DOHH2 (cell line): ENCODE data around the gene UBAP1.

Experiments used
- H3F3A ChIP-seq: fragments of 200-600 bp; sonication (generic), shearing (Covaris generic); 2 replicates; pipeline ENCODE4 v1.6.0; 2016; ENCODE audit warnings: antibody characterized with exemption, mild to moderate bottlenecking; ENCODE audit not compliant: control insufficient read depth, insufficient read depth
- H3K27ac ChIP-seq: fragments of 200-600 bp; sonication (generic); 2 replicates; pipeline ENCODE4 v1.5.1; 2014; ENCODE audit warnings: low read depth, mild to moderate bottlenecking, low read length, moderate library complexity
- H3K27me3 ChIP-seq: fragments of 200-600 bp; sonication (generic); 2 replicates; pipeline ENCODE4 v1.6.1; 2014; ENCODE audit warnings: mild to moderate bottlenecking, low read length, mixed read lengths; ENCODE audit not compliant: control insufficient read depth
- H3K36me3 ChIP-seq: fragments of 200-600 bp; sonication (generic); 2 replicates; pipeline ENCODE4 v1.6.1; 2014; ENCODE audit warnings: mild to moderate bottlenecking, low read length, moderate library complexity, mixed read lengths; ENCODE audit not compliant: control insufficient read depth
- H3K4me1 ChIP-seq: fragments of 200-600 bp; sonication (generic); 2 replicates; pipeline ENCODE4 v1.6.1; 2014; ENCODE audit warnings: mild to moderate bottlenecking, low read length, mixed read lengths; ENCODE audit not compliant: control insufficient read depth
- H3K4me2 ChIP-seq: fragments of 200-600 bp; sonication (generic); 2 replicates; pipeline ENCODE4 v1.6.0; 2014; ENCODE audit warnings: mild to moderate bottlenecking, low read length, moderate library complexity
- H3K4me3 ChIP-seq: fragments of 200-600 bp; sonication (generic); 2 replicates; pipeline ENCODE4 v1.5.1; 2014; ENCODE audit warnings: mild to moderate bottlenecking, low read length, mixed read lengths
- H3K79me2 ChIP-seq: fragments of 200-600 bp; sonication (generic); 2 replicates; pipeline ENCODE4 v1.6.1; 2014; ENCODE audit warnings: mild to moderate bottlenecking, low read length, mixed read lengths; ENCODE audit not compliant: control insufficient read depth
- H3K9me2 ChIP-seq: fragments of 200-600 bp; sonication (generic); replicated peaks from 2 replicates; pipeline ENCODE4 v1.6.1; 2014; ENCODE audit warnings: mild to moderate bottlenecking, low read length, mixed read lengths; ENCODE audit not compliant: control insufficient read depth
- H3K9me3 ChIP-seq: fragments of 200-600 bp; sonication (generic); 2 replicates; pipeline ENCODE4 v1.6.1; 2014; ENCODE audit warnings: antibody characterized with exemption, low read length, mixed read lengths; ENCODE audit not compliant: control insufficient read depth, insufficient read depth
- H4K20me1 ChIP-seq: fragments of 200-600 bp; sonication (generic); 2 replicates; pipeline ENCODE4 v1.6.0; 2014; ENCODE audit warnings: low read depth, mild to moderate bottlenecking, antibody characterized with exemption, low read length, moderate library complexity; ENCODE audit not compliant: control insufficient read depth, insufficient read depth
- CTCF ChIP-seq: fragments of 200-600 bp; sonication (generic); IDR thresholded peaks from one replicate; pipeline ENCODE4 v1.5.1; 2014; ENCODE audit warnings: antibody characterized with exemption, mild to moderate bottlenecking, low read depth, low read length; ENCODE audit not compliant: poor library complexity, severe bottlenecking
- EZH2phosphoT487 ChIP-seq: fragments of 200-600 bp; sonication (generic); IDR thresholded peaks from 2 replicates; pipeline ENCODE4 v1.6.1; 2017; ENCODE audit warnings: borderline replicate concordance, mild to moderate bottlenecking, antibody characterized with exemption, low read length, moderate library complexity, mixed read lengths

The UBAP1 gene

DNA sequence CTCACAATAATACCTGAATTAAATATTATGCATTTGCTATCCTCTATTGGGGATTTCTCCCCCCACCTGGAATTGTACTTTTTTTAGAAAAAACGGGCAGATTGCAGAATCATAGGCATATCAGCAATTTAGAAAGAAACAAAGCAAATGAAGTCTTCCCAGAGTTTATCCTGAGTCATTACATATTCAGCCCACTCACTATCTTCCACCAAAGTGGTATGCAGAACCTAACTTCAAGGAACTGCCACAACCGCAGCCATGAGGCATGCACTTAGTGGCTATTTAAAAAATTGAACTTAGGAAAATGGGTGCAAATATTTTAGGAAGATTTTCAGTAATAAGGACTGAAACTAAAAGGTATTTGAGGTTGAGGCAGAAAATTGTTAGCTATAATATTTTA, 48.6 kb downstream of the UBAP1 start:
- Histone ChIP-seq H3K4me1 (no peaks in the 10 kb centered on the region), H3K9me2 (no peaks in the 10 kb centered on the region), H3K4me3 (no peak overlapping the region), H3K36me3 (peaks cover 2% of the 10 kb centered on the region; the same call in 1 of the 2 replicates), H3K27ac (no peak overlapping the region), H3K9me3 (no peaks in the 10 kb centered on the region), H4K20me1 (no peaks in the 10 kb centered on the region; the same call in 1 of the 2 replicates), H3K27me3 (no peaks in the 10 kb centered on the region), H3K4me2 (no peak overlapping the region), H3K79me2 (peaks cover 12% of the 10 kb centered on the region), H3F3A (no peaks in the 10 kb centered on the region)
- TF ChIP-seq CTCF (no peak), EZH2phosphoT487 (no peak)

DNA sequence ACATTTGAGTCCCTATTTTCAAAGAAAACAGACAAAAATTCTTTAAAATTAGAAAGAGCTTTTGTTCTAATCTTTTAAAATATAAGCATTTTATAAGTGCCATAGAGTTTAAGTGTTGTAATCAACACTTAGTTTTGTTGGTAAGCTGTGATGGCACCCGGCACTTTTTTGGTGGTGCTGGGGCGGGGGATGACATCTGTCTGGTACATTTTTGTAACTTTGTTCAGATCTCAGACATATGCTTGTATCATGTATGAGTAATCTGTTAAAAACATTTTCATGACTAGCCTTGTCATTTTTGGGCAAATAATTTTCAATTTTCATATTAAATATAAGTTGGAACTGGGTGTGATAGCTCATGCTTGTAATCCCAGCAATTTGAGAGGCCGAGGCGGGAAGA, 51.7 kb downstream of the UBAP1 start:
- TF ChIP-seq EZH2phosphoT487 = no peak
- TF ChIP-seq CTCF = no peak
- Histone ChIP-seq H3K27me3 (no peaks in the 10 kb centered on the region), H3K4me1 (no peaks in the 10 kb centered on the region), H3K4me3 (no peak overlapping the region), H3F3A (no peaks in the 10 kb centered on the region), H3K4me2 (no peak overlapping the region), H3K9me3 (no peaks in the 10 kb centered on the region), H4K20me1 (no peaks in the 10 kb centered on the region), H3K9me2 (no peaks in the 10 kb centered on the region), H3K27ac (no peak overlapping the region), H3K36me3 (peaks cover 9% of the 10 kb centered on the region), H3K79me2 (peaks cover 4% of the 10 kb centered on the region)

- H4K20me1 ChIP-seq = no peaks in the 10 kb centered on the region
- no peak overlapping the region for H3K4me2 ChIP-seq
- TF ChIP-seq CTCF (no peak), EZH2phosphoT487 (no peak)
- H3K27ac ChIP-seq = no peak overlapping the region
- H3K9me3 ChIP-seq = no peaks in the 10 kb centered on the region
- peaks cover 22% of the 10 kb centered on the region for H3K36me3 ChIP-seq
- H3K9me2 ChIP-seq = no peaks in the 10 kb centered on the region
- H3K79me2 ChIP-seq = peaks cover 4% of the 10 kb centered on the region
- no peaks in the 10 kb centered on the region for H3F3A ChIP-seq
- H3K4me1 ChIP-seq = no peaks in the 10 kb centered on the region
- no peak overlapping the region for H3K4me3 ChIP-seq
- no peaks in the 10 kb centered on the region for H3K27me3 ChIP-seq
Measured at GRCh38 chr9:34232201-34232600, 53.4 kb downstream of the UBAP1 start.

- Histone ChIP-seq H3K4me3 (no peak overlapping the region), H3K36me3 (peaks cover 35% of the 10 kb centered on the region), H3K79me2 (peaks cover 6% of the 10 kb centered on the region; the same call in 1 of the 2 replicates), H4K20me1 (no peaks in the 10 kb centered on the region), H3K27ac (no peak overlapping the region), H3K9me2 (no peaks in the 10 kb centered on the region; the same call in 1 of the 2 replicates), H3K4me1 (peaks cover 9% of the 10 kb centered on the region), H3K9me3 (no peaks in the 10 kb centered on the region), H3K4me2 (no peak overlapping the region), H3F3A (no peaks in the 10 kb centered on the region), H3K27me3 (no peaks in the 10 kb centered on the region)
- no peak for TF ChIP-seq EZH2phosphoT487
- TF ChIP-seq CTCF = no peak
Measured at GRCh38 chr9:34233672-34234071, 54.8 kb downstream of the UBAP1 start.
